Measurements from ENCODE around the gene SRPK3. TPM values are rescaled to one million over a fixed set of nuclear protein-coding genes. Genes with fewer than 3 reads are reported as not detected.

Gene SRPK3
- total RNA-seq, 2 experiments from 2014 or later: 0.09 TPM; not detected in 1

GRCh38 chrX:153799326-153799725, 18.5 kb downstream of the SRPK3 start:
- Mint-ChIP-seq H3K36me3 (ENCODE audit: low read depth) (peaks cover 15% of the 10 kb centered on the region), H3K4me1 (ENCODE audit: low read depth) (peaks cover 9% of the 10 kb centered on the region), H3K27me3 (no peaks in the 10 kb centered on the region), H3K4me3 (no peak overlapping the region), H3K9me3 (no peaks in the 10 kb centered on the region), H3K27ac (no peak overlapping the region)
- no peak for TF ChIP-seq CTCF (IDR thresholded peaks at IDR 0.05)
- ChIA-PET POLR2A (interaction anchor here (1.0 to 1.1 kb wide), 2 partner anchors 88 to 109 kb away, joined by 3 read pairs; no protein-coding TSS in a partner anchor), CTCF (no interaction called here)
- intact Hi-C loops (cut with micrococcal nuclease): no loop called here
- DNase-seq (no peak), ATAC-seq (no peak)

GRCh38 chrX:153800177-153800722, 19.4 kb downstream of the SRPK3 start:
- DNase-seq (no peak), ATAC-seq (no peak)
- peaks cover 15% of the 10 kb centered on the region for H3K36me3 Mint-ChIP-seq (ENCODE audit: low read depth)
- CTCF ChIA-PET: no interaction called here
- POLR2A ChIA-PET: interaction anchor here (1.1 kb wide), 1 partner anchor 87 kb away, joined by 3 read pairs; no protein-coding TSS in a partner anchor
- no peaks in the 10 kb centered on the region for H3K27me3 Mint-ChIP-seq
- no peaks in the 10 kb centered on the region for H3K9me3 Mint-ChIP-seq
- H3K27ac Mint-ChIP-seq: no peak overlapping the region
- H3K4me1 Mint-ChIP-seq (ENCODE audit: low read depth): peaks cover 9% of the 10 kb centered on the region
- TF ChIP-seq CTCF (IDR thresholded peaks at IDR 0.05): no peak
- no peak overlapping the region for H3K4me3 Mint-ChIP-seq
- intact Hi-C loops (cut with micrococcal nuclease): no loop called here

- intact Hi-C loops (cut with micrococcal nuclease): no loop called here
- no peaks in the 10 kb centered on the region for H3K9me3 Mint-ChIP-seq
- ATAC-seq (no peak), DNase-seq (no peak)
- no peaks in the 10 kb centered on the region for H3K27me3 Mint-ChIP-seq
- ChIA-PET CTCF (no interaction called here), POLR2A (no interaction called here)
- no peak overlapping the region for H3K27ac Mint-ChIP-seq
- peaks cover 15% of the 10 kb centered on the region for H3K36me3 Mint-ChIP-seq (ENCODE audit: low read depth)
- H3K4me3 Mint-ChIP-seq: no peak overlapping the region
- H3K4me1 Mint-ChIP-seq (ENCODE audit: low read depth): peaks cover 9% of the 10 kb centered on the region
- TF ChIP-seq CTCF (IDR thresholded peaks at IDR 0.05): no peak
Observed at GRCh38 chrX:153800746-153801145, 19.9 kb downstream of the SRPK3 start.

- Mint-ChIP-seq H3K4me1 (ENCODE audit: low read depth) (peaks cover 2% of the 10 kb centered on the region), H3K9me3 (no peaks in the 10 kb centered on the region), H3K36me3 (ENCODE audit: low read depth) (peaks cover 5% of the 10 kb centered on the region), H3K27ac (no peak overlapping the region), H3K27me3 (no peaks in the 10 kb centered on the region), H3K4me3 (no peak overlapping the region)
- DNase-seq: no peak
- no peak for TF ChIP-seq CTCF (IDR thresholded peaks at IDR 0.05)
- intact Hi-C loops (cut with micrococcal nuclease): no loop called here
- no peak for ATAC-seq
- CTCF ChIA-PET: no interaction called here
- POLR2A ChIA-PET: no interaction called here
Observed at GRCh38 chrX:153801669-153802068, 20.8 kb downstream of the SRPK3 start.

- H3K36me3 Mint-ChIP-seq (ENCODE audit: low read depth): no peaks in the 10 kb centered on the region
- H3K4me3 Mint-ChIP-seq: no peak overlapping the region
- H3K4me1 Mint-ChIP-seq (ENCODE audit: low read depth): no peaks in the 10 kb centered on the region
- H3K27me3 Mint-ChIP-seq: no peaks in the 10 kb centered on the region
- intact Hi-C loops (cut with micrococcal nuclease): no loop called here
- H3K9me3 Mint-ChIP-seq: no peaks in the 10 kb centered on the region
- H3K27ac Mint-ChIP-seq: no peak overlapping the region
- ATAC-seq: no peak
- no peak for TF ChIP-seq CTCF (IDR thresholded peaks at IDR 0.05)
- no peak for DNase-seq
- CTCF ChIA-PET: no interaction called here
- POLR2A ChIA-PET: no interaction called here
Observed at GRCh38 chrX:153802513-153803045, 21.7 kb downstream of the SRPK3 start.
